HG03439 (cell line): Measurements from ENCODE around the gene PRPSAP1.
A peak's percentile ranks its signal among the peaks of the same experiment; 100 is the strongest.
"Not testable (repeated sequence)": the region's sequence is repeated elsewhere in the genome, so short reads cannot be mapped to it uniquely, and the experiment has no call there.

Source experiments
- ATAC-seq: cut with Tn5 transposase; IDR thresholded peaks from one replicate; pipeline ENCODE4 v1.9.1; 2021; ENCODE audit warnings: mild to moderate bottlenecking, moderate library complexity; ENCODE audit not compliant: unreplicated experiment

PRPSAP1 gene

DNA sequence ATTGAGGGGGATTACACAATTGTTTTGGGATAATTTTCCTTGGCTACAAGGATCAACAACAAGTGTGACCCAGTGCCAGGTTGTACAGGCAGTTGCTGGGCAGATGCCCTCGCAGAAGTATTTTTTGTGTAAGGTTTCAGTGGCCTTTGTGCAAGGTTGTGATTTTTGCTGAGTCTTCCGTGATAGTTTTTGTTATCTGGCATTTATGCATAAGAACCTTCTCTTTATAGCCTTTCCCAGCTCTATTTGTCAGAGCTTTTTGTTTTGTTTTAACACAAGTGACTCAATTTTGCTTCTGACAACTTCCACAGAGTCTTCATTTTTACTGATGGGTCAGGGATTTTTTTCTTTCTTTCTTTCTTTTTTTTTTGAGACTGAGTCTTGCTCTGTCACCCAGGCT, 6.7 kb upstream of the PRPSAP1 start:
- ATAC-seq: no peak

DNA sequence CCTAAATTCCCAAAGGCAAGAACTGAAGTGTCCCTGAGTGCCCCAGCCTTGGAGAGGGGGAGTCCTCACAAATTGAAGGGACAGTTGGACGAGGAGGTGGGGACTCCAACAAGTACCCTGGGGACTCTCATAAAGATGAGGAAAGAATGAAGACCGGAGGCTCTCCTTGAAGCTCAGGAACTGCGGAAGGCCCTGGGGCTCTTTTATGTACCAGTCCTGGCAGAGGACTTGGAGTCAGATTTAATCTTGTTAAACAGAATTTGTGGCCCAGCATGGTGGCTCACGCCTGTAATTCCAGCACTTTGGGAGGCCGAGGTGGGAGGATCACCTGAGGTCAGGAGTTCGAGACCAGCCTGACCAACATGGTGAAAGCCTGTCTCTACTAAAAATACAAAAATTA, 6.1 kb upstream of the PRPSAP1 start:
- ATAC-seq: not testable (repeated sequence)

DNA sequence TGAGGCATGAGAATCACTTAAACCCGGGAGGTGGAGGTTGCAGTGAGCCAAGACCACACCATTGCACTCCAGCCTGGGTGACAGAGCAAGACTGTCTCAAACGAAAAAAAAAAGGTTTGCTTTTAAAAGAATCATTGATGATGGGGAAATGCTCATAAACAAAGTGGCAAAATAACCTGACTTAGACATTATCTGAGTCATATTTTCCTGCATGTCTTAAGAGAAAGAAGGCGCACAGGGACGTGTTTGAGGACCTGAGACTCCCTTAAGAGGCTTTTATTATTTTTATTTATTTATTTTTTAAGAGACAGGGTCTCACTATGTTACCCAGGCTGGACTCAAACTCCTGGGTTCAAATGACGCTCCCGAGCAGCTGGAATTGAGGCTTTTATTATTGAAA, 5.7 kb upstream of the PRPSAP1 start:
- ATAC-seq: no peak

DNA sequence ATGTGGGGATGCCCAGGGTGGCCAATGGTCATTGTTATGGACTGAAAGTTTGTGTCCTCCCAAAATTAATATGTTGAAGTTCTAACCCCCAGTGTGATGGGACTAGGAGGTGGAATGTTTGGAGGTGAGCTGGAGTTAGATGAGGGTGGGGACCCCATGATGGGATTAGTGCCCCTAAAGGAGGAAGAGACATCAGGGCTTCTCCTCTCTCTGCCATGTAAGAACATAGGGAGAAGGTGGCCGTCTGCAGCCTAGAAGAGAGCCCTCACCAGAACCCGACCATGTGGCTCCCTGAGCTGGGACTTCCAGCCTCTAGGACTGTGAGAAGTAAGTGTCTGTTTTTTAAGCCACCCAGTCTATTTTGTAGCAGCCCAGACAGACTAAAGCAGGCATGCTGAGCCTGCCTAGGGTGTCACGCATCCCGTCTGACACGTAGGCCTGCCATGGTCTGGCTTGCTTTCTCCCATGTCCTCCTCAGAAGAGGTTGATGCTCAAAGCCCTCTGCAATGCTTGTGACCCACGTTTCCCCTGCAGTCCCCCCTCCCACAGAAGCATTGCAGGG, 4.0 kb upstream of the PRPSAP1 start:
- ATAC-seq: no peak

DNA sequence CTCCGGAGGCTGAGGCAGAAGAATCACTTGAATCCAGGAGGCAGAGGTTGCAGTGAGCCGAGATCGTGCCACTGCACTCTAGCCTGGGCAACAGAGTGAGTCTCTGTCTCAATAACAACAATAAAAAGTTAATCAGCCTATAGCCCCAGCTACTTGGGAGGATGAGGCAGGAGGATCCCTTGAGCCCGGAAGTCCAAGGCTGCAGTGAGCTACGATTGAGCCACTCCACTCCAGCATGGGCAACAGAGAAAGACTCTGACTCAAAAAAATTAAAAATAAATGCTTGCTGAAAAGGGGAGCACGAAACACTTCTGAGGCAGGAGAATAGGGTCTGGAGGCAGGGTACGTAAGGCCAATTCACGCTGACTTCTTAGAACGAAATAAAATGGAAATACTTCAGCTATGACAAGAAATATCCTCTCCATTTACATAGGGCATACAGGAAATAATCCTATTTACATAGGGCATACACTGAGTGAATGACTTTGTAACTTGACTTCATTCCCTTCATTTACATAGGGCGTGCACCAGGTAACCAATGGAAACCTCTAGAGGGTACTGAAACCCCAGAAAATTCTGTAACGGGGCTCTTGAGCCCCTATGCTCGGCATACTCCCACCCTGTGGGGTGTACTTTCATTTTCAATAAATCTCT, 3.2 kb upstream of the PRPSAP1 start:
- no peak for ATAC-seq

DNA sequence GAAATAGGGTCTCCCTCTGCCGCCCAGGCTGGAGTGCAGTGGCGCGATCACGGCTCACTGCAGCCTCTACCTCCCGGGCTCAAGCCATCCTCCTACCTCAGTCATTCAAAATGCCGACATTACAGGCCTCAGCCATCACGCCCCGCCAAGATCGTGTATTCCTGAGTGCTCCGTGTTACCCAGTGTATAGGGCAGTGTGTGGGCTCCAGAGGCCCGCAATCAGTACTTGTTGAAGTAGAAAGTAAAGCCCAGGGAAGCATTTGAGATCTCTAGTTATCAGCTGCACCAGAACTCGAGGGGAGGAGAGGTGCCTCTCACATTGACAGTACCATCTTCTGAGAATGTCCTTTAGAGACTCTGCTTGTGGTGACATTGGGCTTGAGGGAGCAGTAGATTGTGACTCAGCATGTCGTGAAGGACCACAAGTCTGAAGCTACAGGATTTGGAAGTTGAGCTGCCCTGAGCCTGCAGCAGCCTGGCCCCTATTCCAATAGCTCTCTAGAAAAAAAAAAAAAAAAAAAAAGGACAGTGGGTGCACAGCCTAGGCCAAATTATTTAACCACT, 1.1 kb upstream of the PRPSAP1 start:
- no peak for ATAC-seq

DNA sequence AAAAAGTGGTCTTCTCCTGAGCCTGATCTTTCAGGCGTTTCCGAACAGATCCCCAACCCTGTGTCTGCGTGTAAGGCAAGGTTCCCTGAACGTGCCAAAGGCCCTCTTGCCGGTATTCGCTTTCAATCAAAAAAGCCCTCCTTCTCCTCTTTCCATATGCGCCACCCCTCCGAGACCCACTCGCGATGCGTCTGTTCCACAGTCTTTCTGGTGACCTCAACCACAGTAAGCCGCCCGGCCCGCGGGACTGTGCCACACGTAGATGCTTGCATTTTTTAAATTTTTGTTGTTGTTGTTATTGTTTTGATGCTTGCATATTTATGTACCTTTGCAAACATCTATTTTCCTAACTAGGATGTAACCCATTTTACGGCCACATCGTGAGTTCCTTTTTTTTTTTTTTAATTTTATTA, 607 bp upstream of the PRPSAP1 start:
- ATAC-seq: no peak

DNA sequence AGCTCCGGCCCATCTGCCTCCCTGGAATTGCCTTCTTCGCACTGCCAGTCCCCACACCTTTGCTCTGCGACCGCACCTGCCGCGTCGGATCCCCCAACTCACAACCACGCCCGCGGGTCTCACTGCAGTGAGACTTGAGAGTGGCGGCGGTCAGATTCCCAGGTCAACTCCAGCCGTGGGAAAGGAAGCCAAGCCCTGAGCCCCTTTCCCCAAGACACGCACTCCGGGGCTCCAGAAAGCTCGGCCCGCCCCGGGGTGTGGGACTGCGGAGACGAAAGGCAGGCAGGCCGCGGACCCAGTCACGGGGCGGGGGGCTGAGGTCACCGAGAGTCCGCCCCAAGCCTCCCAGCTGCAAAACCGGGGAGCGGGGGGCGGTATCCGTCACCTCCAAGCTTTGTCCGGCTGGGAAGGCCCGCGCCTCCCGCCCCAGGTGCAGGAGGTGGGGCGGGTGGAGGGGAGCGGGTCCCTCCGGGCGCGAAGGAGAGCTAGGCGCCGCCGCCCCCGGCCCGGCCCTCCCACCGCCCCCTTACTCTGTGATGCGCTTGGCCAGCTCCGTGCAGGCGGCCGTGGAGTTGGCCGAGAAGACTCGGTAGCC, 615 bp downstream of the PRPSAP1 start:
- ATAC-seq: peak; percentile 22

DNA sequence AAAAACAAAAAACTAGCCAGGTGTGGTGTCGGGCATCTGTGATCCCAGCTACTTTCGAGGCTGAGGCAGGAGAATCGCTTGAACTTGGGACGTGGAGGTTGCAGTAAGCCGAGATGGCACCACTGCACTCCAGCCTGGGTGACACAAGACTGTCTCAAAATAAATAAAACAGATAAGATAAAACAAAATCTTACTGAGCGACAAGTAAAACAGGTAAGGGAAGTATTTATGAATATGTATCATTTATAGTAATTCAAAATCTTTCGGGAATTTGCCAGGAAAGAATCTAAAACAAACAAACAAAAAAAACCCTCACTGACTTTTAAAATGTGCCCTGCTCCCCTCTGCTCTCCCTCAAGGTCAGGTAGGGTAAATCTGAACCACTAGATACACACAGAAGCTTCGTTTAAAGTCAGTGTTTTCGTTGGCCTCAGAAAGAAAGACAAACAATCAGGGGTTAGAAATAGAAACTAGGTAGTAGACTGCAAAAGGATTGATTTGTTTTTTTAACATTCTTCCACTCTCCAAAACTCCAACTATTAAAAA, 2.1 kb downstream of the PRPSAP1 start:
- no peak for ATAC-seq

DNA sequence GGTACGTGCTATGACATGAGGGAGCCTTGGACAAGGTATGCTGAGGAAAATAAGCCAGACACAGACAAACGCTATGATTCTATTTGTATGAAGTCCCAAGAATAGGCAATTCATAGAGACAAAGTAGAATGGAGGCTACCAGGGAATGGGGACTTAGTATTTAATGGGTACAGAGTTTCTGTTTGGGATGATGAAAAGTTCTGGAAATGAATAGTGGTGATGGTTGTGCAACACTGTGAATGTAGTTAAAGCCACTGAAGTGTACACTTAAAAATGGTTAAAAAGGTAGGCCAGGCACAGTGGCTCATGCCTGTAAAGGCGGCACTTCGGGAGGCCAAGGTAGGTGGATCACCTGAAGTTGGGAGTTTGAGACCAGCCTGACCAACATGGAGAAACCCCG, 3.3 kb downstream of the PRPSAP1 start:
- ATAC-seq: no peak

DNA sequence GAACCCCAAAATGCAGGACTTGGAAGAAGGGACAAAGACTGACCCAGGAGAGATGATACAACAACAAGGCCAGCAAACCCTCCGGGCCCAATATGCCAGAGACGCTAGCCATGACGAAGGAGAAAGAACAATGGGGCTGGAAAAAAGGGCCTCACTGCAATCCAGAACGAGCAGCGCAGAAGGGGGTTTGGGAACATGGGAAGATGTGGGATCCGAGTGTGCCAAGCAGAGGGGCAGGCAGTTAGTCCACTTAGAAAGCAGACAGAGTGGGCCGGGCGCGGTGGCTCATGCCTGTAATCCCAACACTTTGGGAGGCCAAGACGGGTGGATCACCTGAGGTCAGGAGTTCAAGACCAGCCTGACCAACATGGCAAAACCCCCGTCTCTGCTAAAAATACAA, 6.8 kb downstream of the PRPSAP1 start:
- ATAC-seq: not testable (repeated sequence)

DNA sequence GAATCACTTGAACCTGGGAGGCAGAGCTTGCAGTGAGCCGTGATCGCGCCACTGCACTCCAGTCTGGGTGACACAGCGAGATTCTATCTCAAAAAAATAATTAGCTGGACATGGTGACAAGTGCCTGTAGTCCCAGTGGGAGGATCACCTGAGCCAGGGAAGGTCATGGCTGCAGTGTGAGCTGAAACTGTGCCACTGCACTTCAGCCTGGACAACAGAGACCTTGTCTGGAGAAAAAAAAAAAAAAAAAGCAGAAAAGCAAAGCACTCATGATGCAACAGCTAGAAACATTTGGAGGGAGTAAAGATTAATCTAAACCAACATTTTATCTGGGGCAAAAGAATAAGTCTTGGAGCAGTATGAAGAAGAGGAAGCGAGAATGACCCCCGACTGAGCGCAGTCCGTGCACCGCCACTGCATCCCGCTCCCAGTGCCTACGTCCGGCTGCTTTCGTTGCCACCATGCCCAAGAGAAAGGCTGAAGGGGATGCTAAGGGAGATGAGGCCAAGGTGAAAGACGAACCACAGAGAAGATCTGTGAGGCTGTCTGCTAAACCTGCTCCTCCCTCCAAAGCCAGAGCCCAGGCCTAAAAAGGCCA, 8.2 kb downstream of the PRPSAP1 start:
- no peak for ATAC-seq

DNA sequence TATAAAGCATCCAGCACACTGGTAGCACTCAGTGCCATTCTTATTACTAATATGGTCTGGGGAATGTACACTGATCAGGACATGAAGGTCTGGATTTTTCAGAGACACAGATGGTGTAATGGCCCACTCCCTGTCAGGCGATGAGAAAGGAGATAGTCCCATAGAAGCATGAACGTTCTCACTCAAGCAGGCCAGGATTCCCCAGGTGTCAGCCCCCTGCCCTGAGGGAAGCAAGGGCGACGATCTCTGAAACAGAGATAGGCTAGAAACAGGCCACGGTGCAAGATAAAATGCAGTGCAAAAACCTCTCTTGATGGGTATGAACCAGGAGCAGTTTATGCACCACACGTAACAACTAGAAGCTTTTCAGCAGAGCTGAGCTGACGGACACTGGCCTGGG, 10.6 kb downstream of the PRPSAP1 start:
- ATAC-seq: no peak

DNA sequence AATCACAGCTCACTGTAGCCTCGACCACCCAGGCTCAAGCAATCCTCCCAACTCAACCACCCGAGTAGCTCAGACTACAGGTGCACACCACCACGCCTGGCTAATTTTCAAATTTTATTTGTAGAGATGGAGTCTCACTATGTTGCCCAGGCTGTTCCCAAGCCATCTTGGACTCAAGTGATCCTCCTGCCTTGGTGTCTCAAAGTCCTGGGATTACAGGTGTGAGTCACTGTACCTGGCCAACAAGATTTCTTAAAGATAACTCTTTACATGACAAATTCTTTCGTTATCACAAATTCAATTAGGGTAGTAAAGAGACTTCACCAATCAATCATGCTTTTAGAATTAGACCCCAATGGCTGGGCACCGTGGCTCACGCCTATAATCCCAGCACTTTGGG, 12.4 kb downstream of the PRPSAP1 start:
- ATAC-seq: no peak

DNA sequence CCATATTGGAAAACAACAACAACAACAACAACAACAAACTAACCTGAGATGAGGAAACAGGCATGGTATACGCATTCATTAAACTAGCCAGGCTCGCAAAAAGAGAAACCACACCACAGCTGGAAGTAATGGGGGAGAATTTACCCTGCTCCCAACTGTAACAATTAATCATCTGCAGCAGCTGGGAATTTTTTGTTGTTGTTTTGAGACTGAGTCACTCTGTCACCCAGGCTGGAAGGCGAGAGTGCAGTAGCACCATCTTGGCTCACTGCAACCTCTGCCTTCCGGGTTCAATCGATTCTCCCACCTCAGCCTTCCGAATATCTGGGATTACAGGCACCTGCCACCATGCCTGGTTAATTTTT, 16.3 kb downstream of the PRPSAP1 start:
- no peak for ATAC-seq

DNA sequence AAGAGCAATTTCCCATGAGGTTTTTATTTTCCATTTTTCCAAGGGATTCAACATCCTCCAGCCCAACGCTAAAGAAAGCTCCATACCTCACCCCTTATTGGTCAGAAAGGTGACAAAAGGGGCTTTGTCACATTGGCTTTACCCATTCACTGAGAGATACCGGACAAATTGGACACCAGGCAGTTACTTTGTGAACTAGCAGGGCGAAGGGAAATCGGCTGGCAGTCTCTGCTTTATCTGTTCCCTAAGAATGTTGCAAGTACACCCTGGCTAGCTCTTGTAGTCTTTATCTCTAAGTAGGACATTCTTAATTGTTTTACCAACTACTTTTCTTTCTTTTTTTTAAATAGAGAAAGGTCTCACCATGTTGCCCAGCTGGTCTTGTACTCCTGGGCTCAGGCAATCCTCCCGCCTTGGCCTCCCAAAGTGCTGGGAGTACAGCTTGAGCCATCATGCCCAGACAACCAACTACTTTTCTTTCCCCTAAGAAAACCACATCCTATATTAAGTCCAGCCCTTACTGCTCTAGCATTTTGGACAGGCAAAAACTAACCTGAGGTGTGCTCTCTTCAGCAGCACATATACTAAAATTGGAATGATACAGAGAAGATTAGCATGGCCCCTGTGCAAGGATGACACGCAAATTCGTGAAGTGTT, 16.8 kb downstream of the PRPSAP1 start:
- no peak for ATAC-seq

DNA sequence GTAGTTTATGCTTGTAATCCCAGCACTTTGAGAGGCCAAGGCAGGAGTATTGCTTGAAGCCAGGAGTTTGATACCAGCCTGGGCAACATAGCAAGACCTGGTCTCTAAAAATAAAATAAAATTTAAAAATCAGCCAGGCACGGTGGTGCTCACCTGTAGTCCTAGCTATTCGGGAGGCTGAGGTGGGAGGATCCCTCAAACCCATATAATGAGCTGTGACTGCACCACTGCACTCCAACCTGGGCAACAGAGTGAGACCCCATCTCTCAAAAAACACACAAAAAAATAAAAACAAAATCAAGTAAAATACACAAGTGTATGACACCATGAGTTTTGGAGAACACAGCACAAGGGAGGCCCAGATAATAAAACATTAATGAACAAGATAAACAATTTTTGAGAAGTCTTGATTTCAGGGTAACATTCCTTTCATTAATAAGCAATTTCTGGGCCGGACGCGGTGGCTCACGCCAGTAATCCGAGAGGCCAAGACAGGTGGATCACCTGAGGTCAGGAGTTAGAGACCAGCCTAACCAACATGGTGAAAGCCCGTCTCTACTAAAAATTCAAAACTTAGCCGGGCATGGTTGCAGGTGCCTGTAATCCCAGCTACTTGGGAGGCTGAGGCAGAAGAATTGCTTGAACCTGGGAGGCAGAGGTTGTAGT, 17.9 kb downstream of the PRPSAP1 start:
- no peak for ATAC-seq

DNA sequence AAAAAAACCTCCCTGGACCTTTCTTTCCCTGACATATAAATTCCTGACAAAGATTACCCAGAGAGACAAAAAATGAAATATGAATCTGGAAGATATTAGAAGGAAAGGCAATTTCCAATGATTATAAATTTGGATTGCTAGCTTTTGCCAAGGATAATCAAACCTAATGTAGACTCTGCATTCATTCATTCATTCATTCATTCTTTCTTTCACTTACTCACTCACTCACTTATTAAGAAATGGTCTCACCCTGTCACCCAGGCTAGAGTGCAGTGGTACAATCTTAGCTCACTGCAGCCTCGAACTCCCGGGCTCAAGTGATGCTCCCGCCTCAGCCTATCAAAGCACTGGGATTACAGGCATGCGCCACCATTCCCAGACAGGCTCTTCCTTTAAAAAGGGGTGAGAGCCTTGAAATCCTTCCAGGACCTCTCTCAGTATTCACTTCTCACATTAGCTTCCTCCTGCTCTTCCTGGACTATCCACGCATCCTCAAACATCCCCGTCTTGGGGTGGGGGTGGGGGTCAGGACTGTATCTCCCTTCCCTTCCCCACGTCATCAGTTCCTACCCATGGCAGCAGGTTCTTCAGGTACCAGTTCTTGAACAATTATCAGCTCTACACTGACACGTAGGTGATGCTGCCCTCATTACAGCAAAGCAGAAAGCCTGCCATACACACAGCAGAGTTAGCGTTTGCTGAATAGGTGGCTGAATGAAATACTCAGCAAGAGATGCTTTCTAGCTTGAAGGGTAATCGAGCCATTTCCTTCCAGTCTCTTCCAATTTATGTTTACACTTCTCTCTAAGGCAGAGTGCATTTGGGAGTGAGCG, 19.8 kb downstream of the PRPSAP1 start:
- no peak for ATAC-seq

DNA sequence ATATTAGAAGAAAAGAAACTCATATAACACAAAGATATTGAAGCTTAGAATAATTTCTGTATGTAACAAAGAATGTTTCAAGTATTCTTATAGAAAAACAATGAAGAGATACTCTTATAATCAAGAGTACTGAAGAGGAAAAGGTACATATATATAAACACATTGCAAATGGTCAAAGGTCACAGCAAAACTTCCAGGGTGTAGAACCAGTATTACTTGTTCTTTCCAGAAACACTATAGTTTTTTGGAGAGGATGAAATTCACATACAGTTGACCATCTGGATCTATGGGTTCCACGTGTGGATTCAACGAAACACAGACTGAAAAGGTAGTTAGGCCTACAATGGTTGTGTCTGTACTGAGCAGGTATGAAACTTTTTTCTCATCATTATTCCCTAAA, 22.6 kb downstream of the PRPSAP1 start:
- ATAC-seq: no peak

DNA sequence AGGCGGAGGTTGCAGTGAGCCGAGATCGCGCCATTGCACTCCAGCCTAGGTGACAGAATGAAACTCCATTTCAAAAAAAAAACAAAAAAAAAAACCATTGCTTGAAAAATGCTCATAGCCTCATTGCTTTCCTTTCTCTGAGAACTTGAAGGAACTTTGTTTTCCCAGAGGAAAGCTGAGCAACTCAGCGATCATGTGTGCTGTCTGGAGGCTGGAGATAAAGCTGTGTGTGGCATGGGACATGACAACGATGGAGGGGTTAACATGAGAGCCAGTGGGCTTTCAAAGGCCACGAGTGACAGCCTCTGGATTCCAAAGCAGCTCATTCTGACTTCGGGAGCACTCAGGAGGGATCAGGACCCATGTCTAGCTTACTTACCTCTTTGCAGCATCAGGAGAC, 24.1 kb downstream of the PRPSAP1 start:
- ATAC-seq: no peak
